ENCODE measurements around the gene PPM1L. TPM values are rescaled to one million over a fixed set of nuclear protein-coding genes. Genes with fewer than 3 reads are reported as not detected.

PPM1L gene
- total and polyA plus RNA-seq, 10 of the 15 experiments (the other 5 are each of a cell fraction or from before 2014, with no cell fraction given): under 0.01 to 0.33 (median 0.06) TPM; not detected in 1

GRCh38 chr3:160773722-160774121, 17.7 kb downstream of the PPM1L start:
- H2AFZ ChIP-seq (ENCODE audit: control insufficient read depth, low read depth, low read length): no peak overlapping the region
- BruUV-seq (replicated peaks): no TSS peak
- TF ChIP-seq, protein P1, sequence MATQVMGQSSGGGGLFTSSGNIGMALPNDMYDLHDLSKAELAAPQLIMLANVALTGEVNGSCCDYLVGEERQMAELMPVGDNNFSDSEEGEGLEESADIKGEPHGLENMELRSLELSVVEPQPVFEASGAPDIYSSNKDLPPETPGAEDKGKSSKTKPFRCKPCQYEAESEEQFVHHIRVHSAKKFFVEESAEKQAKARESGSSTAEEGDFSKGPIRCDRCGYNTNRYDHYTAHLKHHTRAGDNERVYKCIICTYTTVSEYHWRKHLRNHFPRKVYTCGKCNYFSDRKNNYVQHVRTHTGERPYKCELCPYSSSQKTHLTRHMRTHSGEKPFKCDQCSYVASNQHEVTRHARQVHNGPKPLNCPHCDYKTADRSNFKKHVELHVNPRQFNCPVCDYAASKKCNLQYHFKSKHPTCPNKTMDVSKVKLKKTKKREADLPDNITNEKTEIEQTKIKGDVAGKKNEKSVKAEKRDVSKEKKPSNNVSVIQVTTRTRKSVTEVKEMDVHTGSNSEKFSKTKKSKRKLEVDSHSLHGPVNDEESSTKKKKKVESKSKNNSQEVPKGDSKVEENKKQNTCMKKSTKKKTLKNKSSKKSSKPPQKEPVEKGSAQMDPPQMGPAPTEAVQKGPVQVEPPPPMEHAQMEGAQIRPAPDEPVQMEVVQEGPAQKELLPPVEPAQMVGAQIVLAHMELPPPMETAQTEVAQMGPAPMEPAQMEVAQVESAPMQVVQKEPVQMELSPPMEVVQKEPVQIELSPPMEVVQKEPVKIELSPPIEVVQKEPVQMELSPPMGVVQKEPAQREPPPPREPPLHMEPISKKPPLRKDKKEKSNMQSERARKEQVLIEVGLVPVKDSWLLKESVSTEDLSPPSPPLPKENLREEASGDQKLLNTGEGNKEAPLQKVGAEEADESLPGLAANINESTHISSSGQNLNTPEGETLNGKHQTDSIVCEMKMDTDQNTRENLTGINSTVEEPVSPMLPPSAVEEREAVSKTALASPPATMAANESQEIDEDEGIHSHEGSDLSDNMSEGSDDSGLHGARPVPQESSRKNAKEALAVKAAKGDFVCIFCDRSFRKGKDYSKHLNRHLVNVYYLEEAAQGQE (IDR thresholded peaks at IDR 0.05; ENCODE audit: low read depth, low read length): no peak
- TF ChIP-seq USF2 (IDR thresholded peaks at IDR 0.05; ENCODE audit: borderline replicate concordance, low read depth, low read length) (no peak), ZNF622 (IDR thresholded peaks at IDR 0.05) (no peak), IKZF2 (IDR thresholded peaks at IDR 0.05) (no peak), ZBTB40 (IDR thresholded peaks at IDR 0.05; ENCODE audit: borderline replicate concordance) (no peak), NR2C1 (IDR thresholded peaks at IDR 0.05) (no peak), NFYB (IDR thresholded peaks at IDR 0.05; ENCODE audit: insufficient read depth, low read depth, low read length) (no peak), BRCA1 (IDR thresholded peaks at IDR 0.05; ENCODE audit: low read depth, low read length) (no peak), TAF1 (IDR thresholded peaks at IDR 0.05; ENCODE audit: borderline replicate concordance, low read depth, low read length) (no peak), YY1 (IDR thresholded peaks at IDR 0.05; ENCODE audit: low read depth, low read length) (no peak), IKZF1 (conservative IDR thresholded peaks at IDR 0.05) (no peak), BMI1 (IDR thresholded peaks at IDR 0.05; ENCODE audit: borderline replicate concordance) (no peak), IRF4 (IDR thresholded peaks at IDR 0.05; ENCODE audit: low read depth, low read length) (no peak)
- TF ChIP-seq, protein P2, sequence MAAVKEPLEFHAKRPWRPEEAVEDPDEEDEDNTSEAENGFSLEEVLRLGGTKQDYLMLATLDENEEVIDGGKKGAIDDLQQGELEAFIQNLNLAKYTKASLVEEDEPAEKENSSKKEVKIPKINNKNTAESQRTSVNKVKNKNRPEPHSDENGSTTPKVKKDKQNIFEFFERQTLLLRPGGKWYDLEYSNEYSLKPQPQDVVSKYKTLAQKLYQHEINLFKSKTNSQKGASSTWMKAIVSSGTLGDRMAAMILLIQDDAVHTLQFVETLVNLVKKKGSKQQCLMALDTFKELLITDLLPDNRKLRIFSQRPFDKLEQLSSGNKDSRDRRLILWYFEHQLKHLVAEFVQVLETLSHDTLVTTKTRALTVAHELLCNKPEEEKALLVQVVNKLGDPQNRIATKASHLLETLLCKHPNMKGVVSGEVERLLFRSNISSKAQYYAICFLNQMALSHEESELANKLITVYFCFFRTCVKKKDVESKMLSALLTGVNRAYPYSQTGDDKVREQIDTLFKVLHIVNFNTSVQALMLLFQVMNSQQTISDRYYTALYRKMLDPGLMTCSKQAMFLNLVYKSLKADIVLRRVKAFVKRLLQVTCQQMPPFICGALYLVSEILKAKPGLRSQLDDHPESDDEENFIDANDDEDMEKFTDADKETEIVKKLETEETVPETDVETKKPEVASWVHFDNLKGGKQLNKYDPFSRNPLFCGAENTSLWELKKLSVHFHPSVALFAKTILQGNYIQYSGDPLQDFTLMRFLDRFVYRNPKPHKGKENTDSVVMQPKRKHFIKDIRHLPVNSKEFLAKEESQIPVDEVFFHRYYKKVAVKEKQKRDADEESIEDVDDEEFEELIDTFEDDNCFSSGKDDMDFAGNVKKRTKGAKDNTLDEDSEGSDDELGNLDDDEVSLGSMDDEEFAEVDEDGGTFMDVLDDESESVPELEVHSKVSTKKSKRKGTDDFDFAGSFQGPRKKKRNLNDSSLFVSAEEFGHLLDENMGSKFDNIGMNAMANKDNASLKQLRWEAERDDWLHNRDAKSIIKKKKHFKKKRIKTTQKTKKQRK (IDR thresholded peaks at IDR 0.05; ENCODE audit: low read depth, low read length): no peak
- ChIA-PET CTCF (interaction anchor here (0.7 kb wide), 1 partner anchor 1559 kb away, joined by 3 read pairs; no protein-coding TSS in a partner anchor), SMC1A (ENCODE audit: uncharacterized antibody, unreplicated experiment) (no interaction called here), RAD21 (ENCODE audit: unreplicated experiment) (no interaction called here), POLR2A (no interaction called here)
- no peaks in the 10 kb centered on the region for H3K9me3 ChIP-seq (replicated peaks; ENCODE audit: control insufficient read depth, insufficient read depth, low read length)
- H3K4me3 ChIP-seq: no peak overlapping the region
- ATAC-seq (no peak), FAIRE-seq (no peak), DNase-seq (ENCODE audit: low read depth, low spot score) (no peak)
- H3K9ac ChIP-seq (ENCODE audit: control insufficient read depth, insufficient read depth, low read length): no peak overlapping the region
- no peaks in the 10 kb centered on the region; a peak in 1 of 4 replicates for H3K27me3 ChIP-seq (replicated peaks in 1 of 2; ENCODE audit: control insufficient read depth in 2 of 2, insufficient read depth in 2 of 2, low read length in 1 of 2)
- H3K36me3 ChIP-seq (ENCODE audit: control insufficient read depth in 2 of 2, insufficient read depth in 2 of 2, low read length in 1 of 2): no peaks in the 10 kb centered on the region
- intact Hi-C loops (cut with micrococcal nuclease; ENCODE audit: unreplicated experiment): no loop called here
- no peaks in the 10 kb centered on the region for H3K4me1 ChIP-seq (ENCODE audit: control insufficient read depth, insufficient read depth, low read length)
- no peak overlapping the region for H3K4me2 ChIP-seq (ENCODE audit: control insufficient read depth, insufficient read depth)
- H4K20me1 ChIP-seq (ENCODE audit: control insufficient read depth, insufficient read depth): no peaks in the 10 kb centered on the region
- in situ Hi-C loops (cut with MboI): no loop called here
- H3K27ac ChIP-seq (ENCODE audit: control insufficient read depth, insufficient read depth): no peak overlapping the region
- H3K79me2 ChIP-seq (ENCODE audit: control insufficient read depth, insufficient read depth, low read length): no peaks in the 10 kb centered on the region

All from GM12878 (cell line).